ENCODE measurements around the gene IL18RAP. TPM values are rescaled to one million over a fixed set of nuclear protein-coding genes. Genes with fewer than 3 reads are reported as not detected.

Gene IL18RAP
- total RNA-seq, 1 donor: not detected

DNA sequence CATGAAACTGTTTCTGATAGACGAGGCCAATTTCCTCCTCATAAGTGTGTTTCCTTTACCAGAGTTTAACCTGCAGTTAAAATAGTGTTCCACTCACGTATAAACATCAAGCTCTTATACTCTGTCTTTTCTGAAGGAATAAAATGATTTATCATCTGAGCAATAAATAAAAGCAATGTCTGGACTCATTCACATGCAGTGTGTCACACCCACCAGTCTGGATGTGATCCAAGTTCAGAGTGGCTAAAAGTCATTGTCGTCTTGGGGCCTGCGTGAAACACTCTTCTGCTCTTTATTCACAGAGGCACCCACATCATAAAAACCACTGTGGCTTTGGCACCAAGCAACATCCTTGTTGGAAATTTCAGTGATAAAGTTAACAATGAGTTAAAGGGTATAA, 30.5 kb downstream of the IL18RAP start:
- no peaks in the 10 kb centered on the region for H3K36me3 ChIP-seq (ENCODE audit: insufficient read depth, low read length)
- no peaks in the 10 kb centered on the region for H3K4me1 ChIP-seq (ENCODE audit: insufficient read depth, low read length)
- H2AFZ ChIP-seq (ENCODE audit: low read length): no peak overlapping the region
- no peak overlapping the region for H3K4me2 ChIP-seq (ENCODE audit: insufficient read depth, low read length)
- peaks cover 8% of the 10 kb centered on the region for H3K27me3 ChIP-seq (ENCODE audit: insufficient read depth, low read length)
- no peak overlapping the region for H3K4me3 ChIP-seq (ENCODE audit: insufficient read depth, low read length)
- H3K79me2 ChIP-seq (ENCODE audit: insufficient read depth, low read length): no peaks in the 10 kb centered on the region
- H3K27ac ChIP-seq (ENCODE audit: low read depth, low read length): no peak overlapping the region
- TF ChIP-seq, protein P1, sequence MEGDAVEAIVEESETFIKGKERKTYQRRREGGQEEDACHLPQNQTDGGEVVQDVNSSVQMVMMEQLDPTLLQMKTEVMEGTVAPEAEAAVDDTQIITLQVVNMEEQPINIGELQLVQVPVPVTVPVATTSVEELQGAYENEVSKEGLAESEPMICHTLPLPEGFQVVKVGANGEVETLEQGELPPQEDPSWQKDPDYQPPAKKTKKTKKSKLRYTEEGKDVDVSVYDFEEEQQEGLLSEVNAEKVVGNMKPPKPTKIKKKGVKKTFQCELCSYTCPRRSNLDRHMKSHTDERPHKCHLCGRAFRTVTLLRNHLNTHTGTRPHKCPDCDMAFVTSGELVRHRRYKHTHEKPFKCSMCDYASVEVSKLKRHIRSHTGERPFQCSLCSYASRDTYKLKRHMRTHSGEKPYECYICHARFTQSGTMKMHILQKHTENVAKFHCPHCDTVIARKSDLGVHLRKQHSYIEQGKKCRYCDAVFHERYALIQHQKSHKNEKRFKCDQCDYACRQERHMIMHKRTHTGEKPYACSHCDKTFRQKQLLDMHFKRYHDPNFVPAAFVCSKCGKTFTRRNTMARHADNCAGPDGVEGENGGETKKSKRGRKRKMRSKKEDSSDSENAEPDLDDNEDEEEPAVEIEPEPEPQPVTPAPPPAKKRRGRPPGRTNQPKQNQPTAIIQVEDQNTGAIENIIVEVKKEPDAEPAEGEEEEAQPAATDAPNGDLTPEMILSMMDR (IDR thresholded peaks at IDR 0.05; ENCODE audit: extremely low read depth, low read depth, low read length): no peak
- DNase-seq (ENCODE audit: insufficient read length, low spot score, missing footprints): no peak
- no peaks in the 10 kb centered on the region for H4K20me1 ChIP-seq (ENCODE audit: insufficient read depth, low read length)
- no peaks in the 10 kb centered on the region for H3K9me3 ChIP-seq (ENCODE audit: low read depth, low read length)

DNA sequence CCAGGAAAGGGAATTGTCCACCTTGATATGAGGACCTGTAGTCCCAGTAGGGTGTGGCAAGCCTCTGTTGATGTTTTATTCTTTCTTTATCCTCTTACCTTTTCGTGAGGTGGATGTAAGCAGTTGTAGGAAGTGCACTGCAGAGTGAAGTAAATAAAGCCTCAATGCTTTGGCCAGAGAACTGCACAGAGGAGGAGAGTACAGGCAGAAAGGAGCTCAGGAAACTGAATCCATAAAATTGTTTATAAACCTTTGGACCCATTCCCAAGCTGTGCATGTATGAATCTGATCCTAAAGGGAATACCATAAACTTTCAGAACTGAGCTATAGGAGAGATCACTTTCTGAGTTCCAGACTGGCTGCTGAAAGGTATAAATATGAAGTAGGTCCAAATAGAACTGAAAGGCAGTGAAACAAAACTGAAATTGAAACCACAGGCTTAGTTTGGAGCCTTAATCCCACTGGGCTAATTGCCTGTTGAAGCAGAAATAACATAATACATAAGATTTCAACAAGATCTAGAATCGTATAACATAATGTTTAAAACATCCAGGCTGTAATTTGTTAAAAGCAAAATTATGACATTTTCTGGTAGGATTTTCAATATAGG, 32.2 kb downstream of the IL18RAP start:
- H3K79me2 ChIP-seq (ENCODE audit: insufficient read depth, low read length): no peaks in the 10 kb centered on the region
- TF ChIP-seq, protein P1 (IDR thresholded peaks at IDR 0.05; ENCODE audit: extremely low read depth, low read depth, low read length): no peak
- H3K4me2 ChIP-seq (ENCODE audit: insufficient read depth, low read length): no peak overlapping the region
- H3K4me1 ChIP-seq (ENCODE audit: insufficient read depth, low read length): no peaks in the 10 kb centered on the region
- H3K27ac ChIP-seq (ENCODE audit: low read depth, low read length): no peak overlapping the region
- H3K27me3 ChIP-seq (ENCODE audit: insufficient read depth, low read length): peaks cover 8% of the 10 kb centered on the region
- H4K20me1 ChIP-seq (ENCODE audit: insufficient read depth, low read length): no peaks in the 10 kb centered on the region
- H2AFZ ChIP-seq (ENCODE audit: low read length): no peak overlapping the region
- no peak overlapping the region for H3K4me3 ChIP-seq (ENCODE audit: insufficient read depth, low read length)
- no peaks in the 10 kb centered on the region for H3K9me3 ChIP-seq (ENCODE audit: low read depth, low read length)
- no peaks in the 10 kb centered on the region for H3K36me3 ChIP-seq (ENCODE audit: insufficient read depth, low read length)
- no peak for DNase-seq (ENCODE audit: insufficient read length, low spot score, missing footprints)

DNA sequence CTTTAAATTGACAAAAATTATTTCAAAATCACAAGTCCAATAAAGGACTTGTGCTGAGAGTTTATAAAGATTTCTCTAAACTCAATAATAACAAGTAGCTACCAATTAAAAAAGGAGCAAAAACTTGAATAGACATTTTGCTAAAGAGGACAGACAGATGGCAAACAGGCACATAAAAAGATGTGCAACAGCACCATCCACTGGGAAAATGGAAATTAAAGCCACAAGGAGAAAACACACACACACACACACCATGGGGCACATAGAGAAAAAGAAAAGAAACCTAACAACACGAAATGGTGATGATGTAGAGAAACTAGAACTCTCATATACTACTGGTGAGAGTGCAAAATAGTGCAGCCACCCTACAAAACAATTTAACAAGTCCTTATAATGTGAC, 37.5 kb downstream of the IL18RAP start:
- no peaks in the 10 kb centered on the region for H3K79me2 ChIP-seq (ENCODE audit: insufficient read depth, low read length)
- no peak overlapping the region for H3K4me2 ChIP-seq (ENCODE audit: insufficient read depth, low read length)
- H3K9me3 ChIP-seq (ENCODE audit: low read depth, low read length): no peaks in the 10 kb centered on the region
- TF ChIP-seq, protein P1 (IDR thresholded peaks at IDR 0.05; ENCODE audit: extremely low read depth, low read depth, low read length): no peak
- no peaks in the 10 kb centered on the region for H4K20me1 ChIP-seq (ENCODE audit: insufficient read depth, low read length)
- no peak overlapping the region for H2AFZ ChIP-seq (ENCODE audit: low read length)
- H3K27ac ChIP-seq (ENCODE audit: low read depth, low read length): no peak overlapping the region
- H3K4me1 ChIP-seq (ENCODE audit: insufficient read depth, low read length): no peaks in the 10 kb centered on the region
- H3K27me3 ChIP-seq (ENCODE audit: insufficient read depth, low read length): peaks cover 3% of the 10 kb centered on the region
- no peaks in the 10 kb centered on the region for H3K36me3 ChIP-seq (ENCODE audit: insufficient read depth, low read length)
- no peak for DNase-seq (ENCODE audit: insufficient read length, low spot score, missing footprints)
- H3K4me3 ChIP-seq (ENCODE audit: insufficient read depth, low read length): no peak overlapping the region

DNA sequence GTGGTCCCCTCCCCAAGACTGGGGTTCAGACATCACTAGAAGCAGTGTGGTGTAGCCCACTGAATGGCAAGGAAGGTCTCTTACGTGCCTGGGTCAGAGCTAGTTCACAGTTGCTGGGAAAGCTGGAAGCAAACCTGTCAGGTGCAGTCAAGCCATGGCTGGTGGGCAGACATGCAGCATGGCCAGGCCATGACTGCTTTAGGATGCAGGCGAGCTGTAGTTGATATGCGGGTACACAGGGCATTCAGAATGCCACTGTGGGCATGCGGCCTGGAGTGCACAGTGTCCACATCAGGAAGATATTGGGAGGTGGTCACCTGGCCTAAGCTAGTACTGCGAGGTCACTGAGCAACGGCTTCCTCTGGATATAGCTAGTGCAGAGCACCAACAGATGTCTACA, 38.2 kb downstream of the IL18RAP start:
- no peak overlapping the region for H2AFZ ChIP-seq (ENCODE audit: low read length)
- H3K4me3 ChIP-seq (ENCODE audit: insufficient read depth, low read length): no peak overlapping the region
- no peaks in the 10 kb centered on the region for H3K79me2 ChIP-seq (ENCODE audit: insufficient read depth, low read length)
- no peaks in the 10 kb centered on the region for H3K36me3 ChIP-seq (ENCODE audit: insufficient read depth, low read length)
- H4K20me1 ChIP-seq (ENCODE audit: insufficient read depth, low read length): no peaks in the 10 kb centered on the region
- H3K27me3 ChIP-seq (ENCODE audit: insufficient read depth, low read length): peaks cover 3% of the 10 kb centered on the region
- TF ChIP-seq, protein P1 (IDR thresholded peaks at IDR 0.05; ENCODE audit: extremely low read depth, low read depth, low read length): no peak
- DNase-seq (ENCODE audit: insufficient read length, low spot score, missing footprints): no peak
- H3K27ac ChIP-seq (ENCODE audit: low read depth, low read length): no peak overlapping the region
- H3K9me3 ChIP-seq (ENCODE audit: low read depth, low read length): no peaks in the 10 kb centered on the region
- H3K4me2 ChIP-seq (ENCODE audit: insufficient read depth, low read length): no peak overlapping the region
- no peaks in the 10 kb centered on the region for H3K4me1 ChIP-seq (ENCODE audit: insufficient read depth, low read length)
